Measurements from ENCODE around the gene DHX8.
"Not testable (repeated sequence)": the region's sequence is repeated elsewhere in the genome, so short reads cannot be mapped to it uniquely, and the experiment has no call there.

The DHX8 gene

GRCh38 chr17:43461185-43461584, 22.6 kb upstream of the DHX8 start:
- no peaks in the 10 kb centered on the region for H3K36me3 ChIP-seq (ENCODE audit: low read depth)

DNA sequence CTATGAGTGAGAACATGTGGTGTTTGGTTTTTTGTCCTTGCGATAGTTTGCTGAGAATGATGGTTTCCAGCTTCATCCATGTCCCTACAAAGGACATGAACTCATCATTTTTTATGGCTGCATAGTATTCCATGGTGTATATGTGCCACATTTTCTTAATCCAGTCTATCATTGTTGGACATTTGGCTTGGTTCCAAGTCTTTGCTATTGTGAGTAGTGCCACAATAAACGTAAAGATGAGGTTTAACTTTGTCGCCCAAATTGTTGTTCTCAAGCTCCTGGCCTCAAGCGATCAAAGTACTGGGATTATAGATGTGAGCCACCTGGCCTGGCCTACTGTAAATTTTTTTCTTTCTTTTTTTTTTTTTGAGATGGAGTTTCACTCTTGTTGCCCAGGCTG, 21.2 kb upstream of the DHX8 start:
- H3K36me3 ChIP-seq (ENCODE audit: low read depth); H3K4me3 ChIP-seq (ENCODE audit: severe bottlenecking); H3K9me3 ChIP-seq (ENCODE audit: severe bottlenecking); DNase-seq (ENCODE audit: low spot score); H3K27ac ChIP-seq (ENCODE audit: poor library complexity, severe bottlenecking); H3K27me3 ChIP-seq (ENCODE audit: insufficient read depth, poor library complexity, severe bottlenecking); ATAC-seq (ENCODE audit: low read depth): not testable (repeated sequence)
- H3K4me1 ChIP-seq (ENCODE audit: insufficient read depth, poor library complexity, severe bottlenecking), result peaks cover 12% of the 10 kb centered on the region

More at GRCh38 chr17:43461185-43461584, 22.6 kb upstream of the DHX8 start:
- H3K4me1 ChIP-seq (ENCODE audit: insufficient read depth, poor library complexity, severe bottlenecking), result peaks cover 24% of the 10 kb centered on the region
- TF ChIP-seq, protein P1, sequence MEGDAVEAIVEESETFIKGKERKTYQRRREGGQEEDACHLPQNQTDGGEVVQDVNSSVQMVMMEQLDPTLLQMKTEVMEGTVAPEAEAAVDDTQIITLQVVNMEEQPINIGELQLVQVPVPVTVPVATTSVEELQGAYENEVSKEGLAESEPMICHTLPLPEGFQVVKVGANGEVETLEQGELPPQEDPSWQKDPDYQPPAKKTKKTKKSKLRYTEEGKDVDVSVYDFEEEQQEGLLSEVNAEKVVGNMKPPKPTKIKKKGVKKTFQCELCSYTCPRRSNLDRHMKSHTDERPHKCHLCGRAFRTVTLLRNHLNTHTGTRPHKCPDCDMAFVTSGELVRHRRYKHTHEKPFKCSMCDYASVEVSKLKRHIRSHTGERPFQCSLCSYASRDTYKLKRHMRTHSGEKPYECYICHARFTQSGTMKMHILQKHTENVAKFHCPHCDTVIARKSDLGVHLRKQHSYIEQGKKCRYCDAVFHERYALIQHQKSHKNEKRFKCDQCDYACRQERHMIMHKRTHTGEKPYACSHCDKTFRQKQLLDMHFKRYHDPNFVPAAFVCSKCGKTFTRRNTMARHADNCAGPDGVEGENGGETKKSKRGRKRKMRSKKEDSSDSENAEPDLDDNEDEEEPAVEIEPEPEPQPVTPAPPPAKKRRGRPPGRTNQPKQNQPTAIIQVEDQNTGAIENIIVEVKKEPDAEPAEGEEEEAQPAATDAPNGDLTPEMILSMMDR (IDR thresholded peaks at IDR 0.05; ENCODE audit: poor library complexity, severe bottlenecking), result no peak
- no peak for ATAC-seq (ENCODE audit: low read depth)
- no peaks in the 10 kb centered on the region for H3K9me3 ChIP-seq (ENCODE audit: severe bottlenecking)
- DNase-seq (ENCODE audit: low spot score), result no peak
- H3K27me3 ChIP-seq (ENCODE audit: insufficient read depth, poor library complexity, severe bottlenecking), result no peaks in the 10 kb centered on the region
- H3K4me3 ChIP-seq (ENCODE audit: severe bottlenecking), result no peak overlapping the region
- H3K27ac ChIP-seq (ENCODE audit: poor library complexity, severe bottlenecking), result no peak overlapping the region

DNA sequence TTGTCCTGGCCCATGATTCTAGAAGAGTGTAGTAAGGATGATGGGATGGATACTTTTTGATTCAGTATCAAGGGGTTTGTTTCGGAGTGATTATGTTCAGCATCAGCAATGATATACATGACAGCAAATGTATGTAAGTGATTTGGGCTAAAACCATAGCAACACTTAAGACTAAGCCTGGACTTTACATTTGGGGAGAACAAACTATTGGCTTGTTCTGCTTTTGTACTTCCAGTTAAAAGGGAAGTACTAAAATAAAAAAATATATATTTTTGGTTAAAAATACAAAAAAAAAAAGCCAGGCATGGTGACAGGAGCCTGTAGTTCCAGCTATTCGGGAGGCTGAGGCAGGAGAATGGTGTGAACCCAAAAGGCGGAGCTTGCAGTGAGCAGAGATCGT, 20.5 kb upstream of the DHX8 start:
- H3K4me3 ChIP-seq (ENCODE audit: severe bottlenecking), result no peak overlapping the region
- H3K27ac ChIP-seq (ENCODE audit: poor library complexity, severe bottlenecking), result no peak overlapping the region
- H3K9me3 ChIP-seq (ENCODE audit: severe bottlenecking), result no peaks in the 10 kb centered on the region
- ATAC-seq (ENCODE audit: low read depth) (no peak), DNase-seq (ENCODE audit: low spot score) (no peak)
- H3K36me3 ChIP-seq (ENCODE audit: low read depth), result no peaks in the 10 kb centered on the region
- H3K27me3 ChIP-seq (ENCODE audit: insufficient read depth, poor library complexity, severe bottlenecking), result no peaks in the 10 kb centered on the region
- TF ChIP-seq, protein P1 (IDR thresholded peaks at IDR 0.05; ENCODE audit: poor library complexity, severe bottlenecking), result no peak
- H3K4me1 ChIP-seq (ENCODE audit: insufficient read depth, poor library complexity, severe bottlenecking), result peaks cover 12% of the 10 kb centered on the region

GRCh38 chr17:43464046-43464445, 19.7 kb upstream of the DHX8 start:
- Histone ChIP-seq H3K27ac (ENCODE audit: poor library complexity, severe bottlenecking) (no peak overlapping the region), H3K27me3 (ENCODE audit: insufficient read depth, poor library complexity, severe bottlenecking) (no peaks in the 10 kb centered on the region), H3K4me1 (ENCODE audit: insufficient read depth, poor library complexity, severe bottlenecking) (peaks cover 12% of the 10 kb centered on the region), H3K4me3 (ENCODE audit: severe bottlenecking) (no peak overlapping the region), H3K36me3 (ENCODE audit: low read depth) (no peaks in the 10 kb centered on the region), H3K9me3 (ENCODE audit: severe bottlenecking) (no peaks in the 10 kb centered on the region)
- ATAC-seq (ENCODE audit: low read depth) (no peak), DNase-seq (ENCODE audit: low spot score) (no peak)
- TF ChIP-seq, protein P1 (IDR thresholded peaks at IDR 0.05; ENCODE audit: poor library complexity, severe bottlenecking), result no peak

- no peak overlapping the region for H3K27ac ChIP-seq (ENCODE audit: poor library complexity, severe bottlenecking)
- DNase-seq (ENCODE audit: low spot score) (no peak), ATAC-seq (ENCODE audit: low read depth) (no peak)
- H3K4me3 ChIP-seq (ENCODE audit: severe bottlenecking), result no peak overlapping the region
- TF ChIP-seq, protein P1 (IDR thresholded peaks at IDR 0.05; ENCODE audit: poor library complexity, severe bottlenecking), result no peak
- H3K4me1 ChIP-seq (ENCODE audit: insufficient read depth, poor library complexity, severe bottlenecking), result peaks cover 20% of the 10 kb centered on the region
- no peaks in the 10 kb centered on the region for H3K36me3 ChIP-seq (ENCODE audit: low read depth)
- no peaks in the 10 kb centered on the region for H3K9me3 ChIP-seq (ENCODE audit: severe bottlenecking)
- no peaks in the 10 kb centered on the region for H3K27me3 ChIP-seq (ENCODE audit: insufficient read depth, poor library complexity, severe bottlenecking)
Observed at GRCh38 chr17:43465049-43465448, 18.7 kb upstream of the DHX8 start.
